ENCODE data around the gene LRG1. TPM values are rescaled to one million over a fixed set of nuclear protein-coding genes. Genes with fewer than 3 reads are reported as not detected.

Gene LRG1
- total and polyA plus RNA-seq, 9 donors: 0.18 to 0.92 (median 0.59) TPM

DNA sequence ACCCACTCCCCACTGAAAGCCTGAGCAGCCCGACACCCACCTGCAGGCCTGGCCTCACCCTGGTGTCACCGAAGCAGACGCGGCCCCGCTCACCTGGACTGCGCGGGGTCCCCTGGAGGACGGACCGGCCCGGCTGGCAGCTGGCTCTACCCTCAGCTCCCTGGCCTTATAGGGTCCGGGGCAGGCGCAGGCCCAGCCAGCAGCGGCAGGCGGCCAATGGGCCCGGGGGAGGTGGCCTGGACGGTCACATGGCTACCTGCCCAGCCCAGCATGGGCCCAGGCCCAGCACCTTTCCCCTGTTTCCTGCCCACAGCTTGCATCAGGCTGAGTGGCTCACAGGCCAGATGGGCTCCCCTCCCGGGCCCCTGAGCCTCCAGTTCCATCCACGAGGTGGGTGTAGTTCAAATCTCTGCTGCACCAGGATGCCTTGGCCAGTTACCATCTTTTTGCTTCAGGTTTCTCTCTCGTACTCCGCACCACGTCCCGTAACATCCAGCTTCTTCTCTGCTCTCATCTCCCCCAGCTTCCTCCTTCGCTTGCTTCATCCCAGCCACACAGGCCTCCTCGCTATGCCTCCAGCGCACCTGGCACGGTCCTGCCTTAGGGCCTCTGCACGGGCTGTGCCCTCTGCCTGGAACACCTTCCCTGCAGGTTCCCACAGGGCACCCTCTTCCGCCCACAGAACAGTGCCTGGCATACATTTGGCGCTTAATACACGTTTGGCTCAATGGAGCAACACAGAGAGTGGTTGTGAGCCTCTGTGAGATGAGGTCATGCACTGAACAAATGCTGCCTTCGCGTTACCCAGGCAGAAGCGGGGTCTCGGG, 21.3 kb downstream of the LRG1 start, which contains the start of gene PLIN4:
Gene PLIN4, minus strand, starts transcription at position 142 of the 827 bp plus-strand sequence. CDS start 214 bp downstream, outside the sequence.
- 42% methylated on average over 28 of the region's 34 CpGs for WGBS (ENCODE audit: insufficient coverage)

DNA sequence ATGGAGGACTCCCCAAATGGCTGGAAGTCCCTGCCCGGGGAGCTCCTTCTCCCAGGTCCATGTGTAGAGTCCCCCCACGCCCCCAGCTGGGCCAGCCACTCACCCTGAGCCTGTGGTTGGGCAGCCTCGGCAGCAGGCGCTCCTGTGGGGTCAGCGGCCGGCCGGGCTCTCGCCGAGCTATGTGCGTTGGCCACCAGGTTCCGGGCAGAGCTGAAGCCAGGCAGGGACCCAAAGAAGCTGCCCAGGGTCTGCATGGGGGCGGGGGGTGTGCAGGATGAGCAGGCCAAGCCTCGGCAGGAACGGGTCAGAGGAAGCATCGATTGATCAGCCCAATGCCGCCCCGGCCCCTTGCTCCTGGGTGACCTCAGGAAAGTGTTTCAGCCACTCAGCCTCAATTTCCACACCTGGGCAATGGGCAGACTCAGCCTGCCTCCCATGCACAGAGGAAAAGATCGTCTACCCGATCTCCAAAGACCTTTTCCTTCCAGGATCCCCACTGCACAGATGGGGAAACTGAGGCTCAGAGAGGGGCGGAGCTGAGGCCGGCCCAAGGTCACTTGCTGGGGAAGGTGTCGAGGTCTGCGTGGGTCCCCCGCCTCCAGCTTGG, 22.3 kb downstream of the LRG1 start:
- WGBS (ENCODE audit: insufficient coverage): 75% methylated on average over 17 of the region's 24 CpGs
- Histone ChIP-seq H3K36me3 (ENCODE audit: control insufficient read depth, insufficient read depth, low read length) (no peaks in the 10 kb centered on the region), H3K9me3 (replicated peaks; ENCODE audit: control insufficient read depth, low read depth, low read length) (no peaks in the 10 kb centered on the region), H3K27ac (ENCODE audit: low read length) (peak overlapping the region; percentile 84), H3K27me3 (ENCODE audit: control insufficient read depth, insufficient read depth, low read length) (peaks cover 3% of the 10 kb centered on the region), H3K4me1 (ENCODE audit: control insufficient read depth, insufficient read depth, low read length) (peaks cover 36% of the 10 kb centered on the region), H3K4me3 (ENCODE audit: low read length) (peak overlapping the region; percentile 5)
- no peak for DNase-seq

More for the DNA sequence above, 21.3 kb downstream of the LRG1 start, which contains the start of gene PLIN4:
- peaks cover 3% of the 10 kb centered on the region for H3K27me3 ChIP-seq (ENCODE audit: control insufficient read depth, insufficient read depth, low read length)
- peaks cover 36% of the 10 kb centered on the region for H3K4me1 ChIP-seq (ENCODE audit: control insufficient read depth, insufficient read depth, low read length)
- peak within 1 kb of the TSS; percentile 84 for H3K27ac ChIP-seq (ENCODE audit: low read length)
- no peaks in the 10 kb centered on the region for H3K9me3 ChIP-seq (replicated peaks; ENCODE audit: control insufficient read depth, low read depth, low read length)
- H3K36me3 ChIP-seq (ENCODE audit: control insufficient read depth, insufficient read depth, low read length): no peaks in the 10 kb centered on the region
- peak; percentile 53 for DNase-seq
- peak within 1 kb of the TSS; percentile 13 for H3K4me3 ChIP-seq (ENCODE audit: low read length)

DNA sequence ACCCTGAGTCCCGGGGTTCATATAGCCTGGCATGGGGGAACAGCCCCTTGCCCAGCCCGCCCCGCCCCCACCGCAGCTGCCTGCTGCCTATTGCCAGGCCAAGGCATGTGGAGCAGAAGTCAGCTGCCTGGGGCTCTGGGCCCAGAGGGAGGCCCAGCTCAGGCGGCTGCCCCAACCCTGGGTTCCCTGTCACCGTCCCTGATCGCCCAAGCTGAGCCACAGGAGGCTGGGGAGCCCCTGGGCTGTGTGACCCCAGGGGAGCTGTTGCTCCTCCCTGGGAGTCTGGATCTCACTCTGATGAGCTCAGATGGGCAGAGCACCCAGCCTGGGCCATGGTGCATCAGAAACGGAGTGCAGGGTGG, 22.9 kb downstream of the LRG1 start:
- H3K9me3 ChIP-seq (replicated peaks; ENCODE audit: control insufficient read depth, low read depth, low read length): no peaks in the 10 kb centered on the region
- no peaks in the 10 kb centered on the region for H3K36me3 ChIP-seq (ENCODE audit: control insufficient read depth, insufficient read depth, low read length)
- WGBS (ENCODE audit: insufficient coverage): 56% methylated on average over 7 of the region's 8 CpGs
- peak; percentile 60 for DNase-seq
- peaks cover 36% of the 10 kb centered on the region for H3K4me1 ChIP-seq (ENCODE audit: control insufficient read depth, insufficient read depth, low read length)
- peaks cover 3% of the 10 kb centered on the region for H3K27me3 ChIP-seq (ENCODE audit: control insufficient read depth, insufficient read depth, low read length)
- H3K27ac ChIP-seq (ENCODE audit: low read length): peak overlapping the region; percentile 84
- no peak overlapping the region for H3K4me3 ChIP-seq (ENCODE audit: low read length)

DNA sequence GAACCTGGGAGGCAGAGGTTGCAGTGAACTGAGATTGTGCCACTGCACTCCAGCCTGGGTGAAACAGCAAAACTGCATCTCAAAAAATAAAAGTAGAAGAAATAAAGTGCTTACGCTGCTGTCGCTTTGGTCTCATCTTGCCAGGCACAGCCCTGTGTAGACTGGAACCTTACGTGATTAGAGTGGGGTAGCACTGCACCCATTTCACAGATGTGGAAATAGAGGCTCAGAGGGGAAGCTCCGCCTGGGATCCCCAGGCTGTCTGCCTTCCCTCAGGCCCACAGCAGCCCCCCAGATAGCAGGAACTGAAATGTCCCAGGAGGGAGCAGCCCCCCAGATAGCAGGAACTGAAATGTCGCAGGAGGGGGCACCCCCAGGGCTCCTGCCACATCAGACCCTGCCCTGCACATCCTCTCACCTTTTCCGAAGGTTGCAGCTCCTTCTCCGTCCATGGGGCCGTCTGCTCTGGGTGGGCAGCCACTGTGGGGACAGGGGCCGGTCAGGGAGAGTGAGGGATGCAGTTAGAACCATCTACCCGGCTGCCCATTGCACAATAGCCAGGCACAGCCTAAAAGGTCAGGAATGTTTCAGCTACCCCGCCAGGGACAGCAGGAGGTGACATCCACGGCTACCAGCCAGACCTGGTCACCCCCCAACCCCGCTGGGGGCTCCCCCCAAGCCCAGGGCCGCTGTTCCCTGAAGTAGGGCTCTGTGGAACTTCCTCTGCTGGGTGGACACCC, 23.5 kb downstream of the LRG1 start:
- 60% methylated on average over 10 of the region's 14 CpGs for WGBS (ENCODE audit: insufficient coverage)
- Histone ChIP-seq H3K36me3 (ENCODE audit: control insufficient read depth, insufficient read depth, low read length) (no peaks in the 10 kb centered on the region), H3K4me1 (ENCODE audit: control insufficient read depth, insufficient read depth, low read length) (peaks cover 36% of the 10 kb centered on the region), H3K9me3 (replicated peaks; ENCODE audit: control insufficient read depth, low read depth, low read length) (no peaks in the 10 kb centered on the region), H3K4me3 (ENCODE audit: low read length) (no peak overlapping the region), H3K27me3 (ENCODE audit: control insufficient read depth, insufficient read depth, low read length) (no peaks in the 10 kb centered on the region), H3K27ac (ENCODE audit: low read length) (peak overlapping the region; percentile 69)
- DNase-seq: no peak

DNA sequence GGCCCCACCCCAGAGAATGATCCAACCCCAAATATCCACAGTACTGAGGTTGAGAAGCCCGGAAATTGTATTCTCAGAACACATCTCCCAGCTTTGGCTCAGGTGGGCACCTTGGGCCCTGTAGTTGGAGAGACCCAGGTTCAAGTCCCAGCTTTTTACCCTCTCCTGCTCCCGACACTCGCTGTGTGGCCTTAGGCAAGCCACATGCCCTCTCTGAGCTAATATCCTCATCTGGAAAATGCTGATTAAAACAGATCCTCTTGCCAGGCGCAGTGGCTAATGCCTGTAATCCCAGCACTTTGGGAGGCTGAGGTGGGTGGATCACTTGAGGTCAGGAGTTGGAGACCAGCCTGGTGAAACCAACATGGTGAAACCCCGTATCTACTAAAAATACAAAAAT, 24.1 kb downstream of the LRG1 start:
- no peak overlapping the region for H3K4me3 ChIP-seq (ENCODE audit: low read length)
- peaks cover 36% of the 10 kb centered on the region for H3K4me1 ChIP-seq (ENCODE audit: control insufficient read depth, insufficient read depth, low read length)
- H3K36me3 ChIP-seq (ENCODE audit: control insufficient read depth, insufficient read depth, low read length): no peaks in the 10 kb centered on the region
- no peak for DNase-seq
- H3K9me3 ChIP-seq (replicated peaks; ENCODE audit: control insufficient read depth, low read depth, low read length): no peaks in the 10 kb centered on the region
- no peak overlapping the region for H3K27ac ChIP-seq (ENCODE audit: low read length)
- no peaks in the 10 kb centered on the region for H3K27me3 ChIP-seq (ENCODE audit: control insufficient read depth, insufficient read depth, low read length)
- WGBS (ENCODE audit: insufficient coverage): 80% methylated on average over 1 of the region's 5 CpGs

DNA sequence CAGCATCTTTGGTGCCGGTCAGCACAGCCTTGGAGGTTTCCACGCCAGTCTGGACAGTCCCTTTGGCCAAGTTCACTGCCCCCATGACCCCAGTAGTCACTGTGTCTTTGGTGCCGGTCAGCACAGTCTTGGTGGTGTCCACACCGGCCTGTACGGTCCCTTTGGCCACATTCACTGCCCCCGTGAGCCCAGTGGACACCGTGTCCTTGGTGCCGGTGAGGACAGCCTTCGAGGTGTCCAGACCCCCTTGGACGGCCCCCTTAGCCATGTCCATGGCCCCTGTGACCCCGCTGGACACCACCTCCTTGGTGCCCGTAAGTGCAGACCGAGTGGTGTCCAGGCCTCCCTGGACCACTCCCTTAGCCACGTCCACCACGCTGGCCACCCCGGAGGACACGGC, 26.6 kb downstream of the LRG1 start:
- H3K27me3 ChIP-seq (ENCODE audit: control insufficient read depth, insufficient read depth, low read length): no peaks in the 10 kb centered on the region
- no peak for DNase-seq
- H3K9me3 ChIP-seq (replicated peaks; ENCODE audit: control insufficient read depth, low read depth, low read length): no peaks in the 10 kb centered on the region
- H3K4me3 ChIP-seq (ENCODE audit: low read length): no peak overlapping the region
- H3K4me1 ChIP-seq (ENCODE audit: control insufficient read depth, insufficient read depth, low read length): peaks cover 22% of the 10 kb centered on the region
- WGBS (ENCODE audit: insufficient coverage): 90% methylated on average over 17 of the region's 17 CpGs
- no peaks in the 10 kb centered on the region for H3K36me3 ChIP-seq (ENCODE audit: control insufficient read depth, insufficient read depth, low read length)
- H3K27ac ChIP-seq (ENCODE audit: low read length): no peak overlapping the region

DNA sequence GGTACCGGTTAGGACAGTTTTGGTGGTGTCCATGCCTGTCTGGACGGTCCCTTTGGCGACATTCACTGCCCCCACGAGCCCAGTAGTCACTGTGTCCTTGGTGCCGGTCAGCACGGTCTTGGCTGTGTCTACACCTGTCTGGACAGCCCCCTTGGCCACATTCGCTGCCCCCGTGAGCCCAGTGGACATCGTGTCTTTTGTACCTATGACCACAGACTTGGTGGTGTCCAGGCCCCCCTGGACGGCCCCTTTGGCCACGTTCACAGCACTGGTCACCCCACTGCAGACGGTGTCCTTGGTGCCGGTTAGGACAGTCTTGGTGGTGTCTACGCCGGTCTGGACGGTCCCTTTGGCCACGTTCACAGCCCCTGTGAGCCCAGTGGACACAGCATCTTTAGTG, 27.8 kb downstream of the LRG1 start:
- no peaks in the 10 kb centered on the region for H3K9me3 ChIP-seq (replicated peaks; ENCODE audit: control insufficient read depth, low read depth, low read length)
- 89% methylated on average over 17 of the region's 17 CpGs for WGBS (ENCODE audit: insufficient coverage)
- peaks cover 10% of the 10 kb centered on the region for H3K4me1 ChIP-seq (ENCODE audit: control insufficient read depth, insufficient read depth, low read length)
- DNase-seq: no peak
- no peak overlapping the region for H3K27ac ChIP-seq (ENCODE audit: low read length)
- no peak overlapping the region for H3K4me3 ChIP-seq (ENCODE audit: low read length)
- peaks cover 6% of the 10 kb centered on the region for H3K36me3 ChIP-seq (ENCODE audit: control insufficient read depth, insufficient read depth, low read length)
- no peaks in the 10 kb centered on the region for H3K27me3 ChIP-seq (ENCODE audit: control insufficient read depth, insufficient read depth, low read length)

DNA sequence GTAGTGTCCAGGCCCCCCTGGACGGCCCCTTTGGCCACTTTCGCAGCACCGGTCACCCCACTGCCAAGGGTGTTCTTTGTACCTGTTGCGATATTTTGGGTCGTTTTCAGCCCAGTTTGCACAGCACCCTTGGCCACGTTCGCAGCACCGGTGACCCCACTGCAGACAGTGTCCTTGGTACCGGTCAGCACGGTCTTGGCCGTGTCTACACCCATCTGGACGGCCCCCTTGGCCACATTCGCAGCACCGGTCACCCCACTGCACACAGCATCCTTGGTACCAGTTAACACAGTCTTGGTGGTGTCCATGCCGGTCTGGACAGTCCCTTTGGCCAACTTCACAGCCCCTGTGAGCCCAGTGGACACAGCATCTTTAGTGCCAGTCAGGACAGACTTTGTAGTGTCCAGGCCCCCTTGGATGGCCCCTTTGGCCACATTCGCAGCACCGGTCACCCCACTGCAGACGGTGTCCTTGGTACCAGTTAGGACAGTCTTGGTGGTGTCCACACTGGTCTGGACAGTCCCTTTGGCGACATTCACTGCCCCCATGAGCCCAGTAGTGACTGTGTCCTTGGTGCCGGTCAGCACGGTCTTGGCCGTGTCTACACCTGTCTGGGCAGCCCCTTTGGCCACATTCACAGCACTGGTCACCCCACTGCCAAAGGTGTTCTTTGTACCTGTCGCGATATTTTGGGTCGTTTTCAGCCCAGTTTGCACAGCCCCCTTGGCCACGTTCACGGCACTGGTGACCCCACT, 28.4 kb downstream of the LRG1 start:
- no peak overlapping the region for H3K27ac ChIP-seq (ENCODE audit: low read length)
- WGBS (ENCODE audit: insufficient coverage): 90% methylated on average over 26 of the region's 27 CpGs
- H3K4me3 ChIP-seq (ENCODE audit: low read length): no peak overlapping the region
- H3K4me1 ChIP-seq (ENCODE audit: control insufficient read depth, insufficient read depth, low read length): peaks cover 4% of the 10 kb centered on the region
- peaks cover 12% of the 10 kb centered on the region for H3K36me3 ChIP-seq (ENCODE audit: control insufficient read depth, insufficient read depth, low read length)
- H3K27me3 ChIP-seq (ENCODE audit: control insufficient read depth, insufficient read depth, low read length): no peaks in the 10 kb centered on the region
- no peaks in the 10 kb centered on the region for H3K9me3 ChIP-seq (replicated peaks; ENCODE audit: control insufficient read depth, low read depth, low read length)
- no peak for DNase-seq

DNA sequence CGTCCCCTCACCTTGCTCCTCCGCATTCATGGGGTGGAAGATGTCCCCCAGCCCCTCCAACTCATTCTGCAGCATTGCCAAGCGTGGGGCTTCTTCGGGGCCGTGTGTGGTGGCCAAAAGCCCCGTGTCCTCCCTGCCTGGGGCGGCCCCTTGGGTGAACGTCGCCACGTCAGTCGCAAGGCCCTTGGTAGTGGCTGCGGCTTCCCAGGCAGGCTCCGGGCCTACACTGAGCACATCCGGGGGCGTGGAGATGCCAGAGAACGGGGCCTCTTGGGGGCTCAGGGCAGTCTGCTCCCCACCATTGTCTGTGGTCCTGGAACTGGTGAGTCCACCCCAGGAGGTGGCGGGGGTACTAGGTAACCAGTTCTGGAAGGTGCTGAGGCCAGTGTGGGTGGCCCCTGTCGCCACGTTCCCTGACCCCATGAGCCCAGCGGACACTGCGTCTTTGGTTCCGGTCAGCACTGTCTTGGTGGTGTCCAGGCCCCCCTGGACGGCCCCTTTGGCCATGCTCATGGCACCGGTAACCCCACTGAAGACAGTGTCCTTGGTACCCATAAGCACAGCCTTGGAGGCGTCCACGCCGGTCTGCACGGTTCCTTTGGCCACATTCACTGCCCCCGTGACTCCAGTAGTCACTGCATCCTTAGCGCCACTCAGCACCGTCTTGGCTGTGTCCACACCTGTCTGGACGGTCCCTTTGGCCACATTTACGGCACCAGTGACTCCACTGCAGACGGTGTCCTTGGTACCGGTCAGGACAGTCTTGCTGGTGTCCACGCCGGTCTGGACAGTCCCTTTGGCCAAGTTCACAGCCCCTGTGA, 29.2 kb downstream of the LRG1 start:
- Histone ChIP-seq H3K36me3 (ENCODE audit: control insufficient read depth, insufficient read depth, low read length) (peaks cover 20% of the 10 kb centered on the region), H3K27ac (ENCODE audit: low read length) (no peak overlapping the region)

More for the DNA sequence above, 29.2 kb downstream of the LRG1 start:
- H3K4me1 ChIP-seq (ENCODE audit: control insufficient read depth, insufficient read depth, low read length): no peaks in the 10 kb centered on the region
- WGBS (ENCODE audit: insufficient coverage): 81% methylated on average over 36 of the region's 37 CpGs
- DNase-seq: no peak
- no peak overlapping the region for H3K4me3 ChIP-seq (ENCODE audit: low read length)
- no peaks in the 10 kb centered on the region for H3K9me3 ChIP-seq (replicated peaks; ENCODE audit: control insufficient read depth, low read depth, low read length)
- H3K27me3 ChIP-seq (ENCODE audit: control insufficient read depth, insufficient read depth, low read length): no peaks in the 10 kb centered on the region
